Sciatic nerve (tissue), 2 donors: ENCODE measurements around the gene CD14. TPM values are rescaled to one million over a fixed set of nuclear protein-coding genes. Genes with fewer than 3 reads are reported as not detected.
"Not testable (repeated sequence)": the region's sequence is repeated elsewhere in the genome, so short reads cannot be mapped to it uniquely, and the experiment has no call there.

Experiments
- ATAC-seq: fragments of 200-7000 bp; cut with Tn5 transposase; one replicate; pipeline ENCODE4 v1.9.1; 2020; ENCODE audit warnings: mild to moderate bottlenecking, moderate library complexity
- DNase-seq: peaks from one replicate; pipeline ENCODE4 v3.0.0-alpha.2; 2020; ENCODE audit warnings: low spot score
- intact Hi-C: fragments of 100-400 bp; cut with DNase I; formaldehyde crosslinking; loops from one replicate; pipeline ENCODE4 v1.14.2; 2022
- total RNA-seq: library from RNA; stranded (reverse); fragmentation: NEBNext Ultra II Directional; extraction: Animal tissue kit (Norgen Biotek cat#: 25700); gene quantifications from one replicate; pipeline ENCODE4 v1.2.1, GENCODE V29; 2021
- donor health status: DM: no; HTN: no; CAD: no.
- donor health status: DM: no; HTN: no; CAD: no.

The CD14 gene
- total RNA-seq: 107 TPM

DNA sequence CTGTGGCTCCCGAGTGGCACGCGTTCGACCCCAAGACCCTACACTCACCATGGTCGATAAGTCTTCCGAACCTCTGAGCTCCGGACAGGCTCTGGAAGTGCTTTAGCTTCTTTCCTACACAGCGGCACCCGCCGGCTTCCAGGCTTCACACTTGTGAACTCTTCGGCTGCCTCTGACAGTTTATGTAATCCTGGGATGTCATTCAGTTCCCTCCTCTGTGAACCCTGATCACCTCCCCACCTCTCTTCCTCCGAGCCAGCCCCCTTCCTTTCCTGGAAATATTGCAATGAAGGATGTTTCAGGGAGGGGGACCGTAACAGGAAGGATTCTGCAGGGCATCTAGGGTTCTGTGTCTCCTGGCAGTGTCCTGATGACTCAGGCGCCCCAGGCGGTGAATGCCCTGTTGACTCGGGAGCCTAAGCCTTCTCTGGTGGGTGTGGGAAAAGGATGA, at the start of gene CD14:
Gene CD14, minus strand, starts transcription at position 155 of the 451 bp plus-strand sequence. Its CDS starts 104 bp downstream, at position 51.
- peak; percentile 71 for DNase-seq
- intact Hi-C loops: no loop called here
- ATAC-seq: peak; percentile 82

DNA sequence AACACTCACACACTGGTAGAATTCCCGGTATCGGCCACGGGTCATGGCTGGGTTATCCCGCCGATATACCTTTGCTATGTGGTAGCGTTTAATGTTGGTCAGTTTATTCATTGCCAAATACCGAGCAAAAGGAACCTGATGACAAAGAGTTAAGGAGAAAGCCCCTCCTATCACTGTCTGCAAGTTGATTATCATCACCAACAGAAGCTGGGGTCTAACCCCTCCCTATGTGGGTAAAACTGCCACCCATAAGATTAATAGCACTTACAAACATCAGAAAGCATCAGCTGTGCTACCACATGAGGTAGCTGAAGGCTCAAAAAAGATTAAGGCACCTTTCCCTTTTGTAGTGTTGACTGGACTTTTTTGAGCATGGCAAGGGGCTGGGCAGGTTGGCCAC, 46.0 kb upstream of the CD14 start:
- ATAC-seq (no peak), DNase-seq (no peak)
- intact Hi-C loops: no loop called here

DNA sequence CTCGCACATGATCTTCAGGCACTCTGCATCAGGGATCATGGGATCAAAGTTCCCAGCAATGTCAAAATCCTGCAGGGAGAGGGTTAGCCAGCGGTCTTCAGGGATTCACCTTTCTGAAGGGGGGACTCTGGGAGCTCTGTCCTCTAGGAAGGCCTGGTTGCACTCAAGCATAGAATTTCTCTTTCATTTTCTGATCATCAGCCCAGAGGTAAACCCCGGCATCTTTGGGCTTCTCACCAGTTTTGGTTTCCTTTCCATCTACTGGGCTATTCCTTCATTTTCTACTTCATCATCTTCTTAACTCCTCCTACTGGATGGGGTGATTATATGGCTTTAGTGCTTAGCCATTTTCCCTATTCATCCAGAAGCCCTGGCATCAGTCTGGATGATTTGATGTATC, 45.0 kb upstream of the CD14 start:
- intact Hi-C loops: no loop called here
- ATAC-seq (no peak), DNase-seq (no peak)

DNA sequence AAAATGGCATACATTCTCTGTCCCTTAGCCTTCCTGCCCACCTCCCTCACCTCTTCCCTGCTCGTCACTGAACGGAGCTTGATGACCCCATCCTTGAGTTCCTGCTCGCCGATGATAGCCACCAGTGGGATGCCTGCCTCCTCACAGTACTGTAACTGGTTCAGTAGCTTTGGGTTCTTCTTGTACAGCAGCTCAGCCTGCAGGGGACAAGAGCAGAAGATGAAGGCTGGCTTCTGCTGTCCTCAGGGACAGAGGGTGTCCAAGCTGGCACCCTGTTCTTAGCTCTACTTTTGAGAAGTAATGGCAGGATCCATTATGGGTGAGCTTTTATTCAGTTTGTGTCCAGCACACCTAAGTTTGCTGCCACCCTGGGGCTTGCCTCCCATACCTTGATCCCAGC, 41.7 kb upstream of the CD14 start:
- ATAC-seq (no peak), DNase-seq (no peak)
- intact Hi-C loops: no loop called here

DNA sequence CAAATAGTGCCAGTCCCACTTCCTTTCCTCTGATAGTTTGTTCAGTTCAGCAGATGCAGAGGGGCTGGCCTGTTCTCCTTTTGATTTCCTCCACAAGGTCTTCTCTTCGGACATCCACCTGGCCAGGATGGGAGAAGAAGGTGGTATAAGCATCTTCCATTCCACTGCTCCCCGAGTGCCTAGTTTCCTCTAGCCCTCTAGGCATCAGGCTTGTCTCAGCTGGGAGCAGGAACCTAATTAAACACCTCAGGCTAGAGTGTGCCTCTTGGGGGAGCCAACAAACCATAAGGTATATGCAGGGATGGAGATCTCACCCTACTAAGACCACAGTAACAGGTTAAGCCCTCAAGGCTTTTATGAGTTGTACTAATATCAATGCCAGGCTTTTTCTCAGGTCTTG, 41.2 kb upstream of the CD14 start:
- DNase-seq (no peak), ATAC-seq (no peak)
- intact Hi-C loops: no loop called here

DNA sequence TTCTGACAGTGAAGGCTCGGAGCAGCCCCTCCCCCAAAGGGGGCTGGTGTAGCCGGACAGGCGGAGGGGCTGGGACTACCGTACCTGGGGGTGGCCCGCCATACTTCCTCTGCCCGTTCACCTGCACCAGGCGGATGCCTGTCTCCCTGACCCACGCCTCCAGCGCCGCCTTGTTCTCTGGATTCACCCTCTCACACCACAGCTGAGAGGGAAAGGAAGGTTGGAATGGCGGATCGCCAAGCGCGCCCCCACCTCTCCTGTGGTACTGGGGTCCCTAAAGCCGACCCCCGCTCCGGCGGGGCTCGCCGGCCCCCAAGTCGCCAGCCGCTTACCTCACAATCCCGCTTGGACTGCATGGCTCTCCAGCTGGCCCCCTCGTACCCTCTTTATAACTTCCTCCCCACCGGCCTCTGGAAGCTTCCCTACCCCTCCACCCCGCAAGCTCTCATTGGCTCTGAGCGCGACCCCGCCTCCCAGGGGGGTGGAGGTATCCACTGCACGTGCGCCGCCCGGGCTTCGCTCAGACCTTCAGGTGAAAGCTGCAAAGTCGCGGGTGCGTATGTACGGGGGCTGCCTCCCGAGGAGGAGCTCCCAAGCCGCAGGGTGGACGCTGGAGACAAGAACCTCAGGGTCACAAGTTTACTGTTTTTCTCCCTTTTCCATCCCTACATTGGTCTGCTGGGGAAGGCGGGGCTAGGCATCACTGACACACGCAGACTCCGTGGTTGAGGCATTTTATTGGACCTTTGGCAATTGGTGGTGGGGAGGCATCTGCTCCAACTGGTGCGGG, 40.4 kb upstream of the CD14 start, which contains the start of gene DND1:
Gene DND1, minus strand, starts transcription at position 390 of the 790 bp plus-strand sequence. Its CDS starts 34 bp downstream, at position 356.
- intact Hi-C loops: no loop called here
- ATAC-seq: no peak

DNA sequence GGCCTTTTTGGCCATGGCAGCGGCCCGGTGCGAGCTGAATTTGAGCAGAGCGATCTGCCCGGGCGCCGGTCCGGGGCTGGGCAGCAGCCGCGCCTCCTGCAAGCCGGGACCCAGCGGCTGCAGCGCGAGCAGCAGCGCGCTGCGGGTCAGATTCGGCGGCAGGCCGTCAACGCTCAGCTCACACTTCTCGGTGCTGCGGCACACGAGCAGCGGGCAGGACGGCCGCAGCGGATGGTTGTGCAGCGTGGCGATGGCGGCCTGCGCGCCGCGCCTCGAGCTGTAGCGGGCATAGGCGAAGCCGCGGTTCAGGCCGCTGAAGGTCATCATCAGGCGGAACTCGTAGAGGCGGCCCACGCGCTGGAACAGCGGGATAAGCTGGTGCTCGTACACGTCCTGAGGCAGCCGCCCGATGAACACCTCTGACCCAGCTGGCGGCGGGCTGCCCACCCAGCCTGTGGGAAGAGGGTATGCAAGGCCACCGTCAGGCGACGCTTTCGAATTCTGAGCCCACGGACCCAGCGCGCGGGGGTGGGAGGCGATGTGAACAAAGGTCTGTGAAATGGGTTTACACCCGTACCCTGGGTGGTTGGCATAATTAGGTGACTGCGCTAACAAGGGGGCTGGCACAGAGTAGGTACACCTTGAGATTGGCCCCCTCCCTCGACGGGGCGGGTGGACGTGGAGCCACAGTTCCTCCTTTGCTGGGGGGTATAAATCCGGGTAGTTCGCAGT, 39.6 kb upstream of the CD14 start:
- intact Hi-C loops: no loop called here
- DNase-seq (no peak), ATAC-seq (peak; percentile 27)

More for the DNA sequence above, 40.4 kb upstream of the CD14 start, which contains the start of gene DND1:
- no peak for DNase-seq

DNA sequence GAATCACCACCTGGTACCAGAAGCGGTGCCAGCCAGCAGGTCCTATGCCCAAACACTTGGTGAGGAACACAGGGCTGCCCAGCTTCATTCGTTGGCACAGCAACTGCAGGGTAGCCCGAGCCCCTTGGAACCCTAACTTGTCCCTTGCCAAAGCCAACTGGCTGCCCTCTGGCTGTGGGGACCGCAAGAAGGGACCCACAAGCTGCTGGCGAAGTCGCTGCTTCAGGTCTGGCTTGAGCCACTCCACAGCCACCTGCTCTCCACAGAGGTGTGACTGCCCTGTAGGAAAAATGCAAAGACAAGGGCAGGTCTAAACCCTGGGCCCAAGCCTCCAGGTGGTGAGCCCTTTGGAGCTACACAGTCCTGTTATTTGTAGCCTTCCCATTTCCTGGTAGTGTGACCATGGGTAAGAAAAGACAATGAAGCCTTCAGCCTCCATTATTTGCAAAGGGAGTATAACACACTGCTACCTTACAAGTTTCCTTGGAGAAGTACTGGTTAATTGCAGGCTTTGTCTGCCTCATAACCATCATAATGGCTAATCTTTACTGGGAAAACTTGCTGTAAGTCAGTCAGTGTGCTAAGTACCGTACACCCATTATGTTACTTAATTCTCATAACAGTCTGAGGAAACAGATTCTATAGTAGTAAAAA, 38.6 kb upstream of the CD14 start:
- no peak for ATAC-seq
- intact Hi-C loops: no loop called here

DNA sequence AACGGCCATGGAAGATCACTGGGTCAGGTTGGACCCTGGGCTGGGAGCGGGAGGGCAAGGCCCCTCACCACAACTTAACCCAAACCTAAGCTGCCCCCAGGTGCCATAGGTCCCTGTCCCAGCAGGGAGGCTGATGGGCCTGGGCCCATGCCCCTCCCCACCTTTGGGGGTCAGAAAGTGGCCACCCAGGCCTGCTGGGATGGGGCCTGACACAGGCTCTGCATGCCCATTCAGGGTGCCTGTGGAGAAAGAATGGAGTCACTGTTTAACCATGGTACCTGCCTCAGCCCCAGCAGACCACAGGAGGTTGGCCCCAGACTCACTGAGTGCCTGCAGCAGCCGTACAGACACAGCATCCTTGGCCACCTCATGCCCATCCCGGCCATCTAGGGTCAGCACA, 38.1 kb upstream of the CD14 start:
- DNase-seq, intact Hi-C loops, ATAC-seq: not testable (repeated sequence)

More for the DNA sequence above, 38.6 kb upstream of the CD14 start:
- no peak for DNase-seq

DNA sequence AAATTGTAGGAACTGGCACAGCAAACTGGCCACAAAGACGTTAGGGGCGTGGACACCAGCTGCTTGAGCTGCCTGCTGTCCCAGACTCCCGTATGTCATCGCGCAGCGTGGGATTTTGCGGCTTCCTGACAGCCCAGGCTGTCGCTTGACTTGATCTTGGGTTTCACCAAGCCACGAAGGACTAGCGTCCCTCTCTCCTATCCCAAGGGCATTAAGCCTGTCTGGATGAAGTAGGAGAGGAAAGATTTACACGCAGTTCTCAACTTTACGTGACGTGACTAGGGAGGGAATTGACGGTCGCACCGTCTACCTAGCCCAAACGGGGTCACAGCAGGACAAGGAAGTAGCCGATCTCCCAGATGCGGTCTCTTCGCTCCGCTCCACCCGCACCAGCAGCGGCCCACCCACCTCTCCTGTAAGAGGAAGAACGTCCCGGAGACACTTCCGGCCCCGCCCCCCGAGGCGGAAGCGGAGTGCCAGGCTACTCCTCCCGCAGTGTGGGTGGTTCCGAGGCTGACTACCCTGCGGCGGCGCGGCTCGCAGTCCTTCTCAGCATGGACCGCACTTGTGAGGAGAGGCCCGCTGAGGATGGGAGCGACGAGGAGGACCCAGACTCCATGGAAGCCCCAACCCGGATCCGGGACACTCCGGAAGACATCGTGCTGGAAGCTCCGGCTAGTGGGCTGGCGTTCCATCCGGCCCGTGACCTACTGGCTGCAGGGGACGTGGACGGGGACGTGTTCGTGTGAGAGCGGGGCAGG, 31.6 kb upstream of the CD14 start, which contains the start of gene WDR55:
Gene WDR55, plus strand, starts transcription at position 546 of the 761 bp plus-strand sequence. Its CDS starts 9 bp downstream, at position 555.
- peak; percentile 99 for ATAC-seq
- intact Hi-C loops: no loop called here

DNA sequence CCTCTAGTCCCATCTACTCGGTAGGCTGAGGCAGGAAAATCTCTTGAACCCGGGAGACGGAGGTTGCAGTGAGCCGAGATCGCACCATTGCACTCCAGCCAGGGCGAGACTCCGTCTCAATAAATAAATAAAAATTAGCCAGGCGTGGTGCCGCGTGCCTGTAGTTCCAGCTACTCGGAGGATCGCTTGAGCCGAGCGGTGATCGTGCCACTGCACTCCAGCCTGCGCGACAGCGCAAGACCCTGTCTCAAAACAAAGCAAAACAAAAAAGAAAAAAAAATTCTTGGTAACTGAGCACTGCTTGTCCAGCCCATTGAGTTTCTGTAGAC, 31.0 kb upstream of the CD14 start:
- intact Hi-C loops: no loop called here
- DNase-seq (no peak), ATAC-seq (no peak)

More for the DNA sequence above, 31.6 kb upstream of the CD14 start, which contains the start of gene WDR55:
- DNase-seq: peak; percentile 97

DNA sequence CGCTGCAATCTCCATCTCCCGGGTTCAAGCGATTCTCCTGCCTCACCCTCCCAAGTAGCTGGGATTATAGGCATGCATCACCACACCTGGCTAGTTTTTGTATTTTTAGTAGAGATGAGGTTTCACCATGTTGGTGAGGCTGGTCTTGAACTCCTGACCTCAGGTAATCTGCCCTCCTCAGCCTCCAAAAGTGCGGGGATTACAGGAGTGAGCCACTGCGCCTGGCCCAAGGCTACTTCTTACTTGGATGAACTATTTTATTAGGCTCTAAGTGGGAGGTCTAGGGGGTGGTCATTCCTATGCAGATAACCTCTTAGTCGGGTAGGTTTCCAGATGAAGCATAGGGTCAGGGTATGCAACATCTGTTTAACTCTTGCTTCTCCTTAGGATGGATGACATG, 27.4 kb upstream of the CD14 start:
- intact Hi-C loops, DNase-seq, ATAC-seq: not testable (repeated sequence)

DNA sequence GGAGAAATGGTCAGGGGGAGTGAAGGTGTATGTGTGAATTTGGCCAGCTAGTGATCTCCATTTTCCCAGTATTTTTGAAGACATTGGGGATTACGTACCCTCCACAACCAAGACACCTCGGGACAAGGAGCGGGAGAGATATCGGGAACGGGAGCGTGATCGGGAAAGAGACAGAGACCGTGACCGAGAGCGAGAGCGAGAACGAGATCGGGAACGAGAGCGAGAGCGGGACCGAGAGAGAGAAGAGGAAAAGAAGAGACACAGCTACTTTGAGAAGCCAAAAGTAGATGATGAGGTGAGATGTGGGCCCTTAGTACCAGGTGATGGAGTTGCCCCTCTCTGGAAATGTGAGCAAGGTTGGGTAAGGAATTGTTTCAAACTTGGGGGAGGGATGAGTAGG, 25.9 kb upstream of the CD14 start:
- intact Hi-C loops: no loop called here
- ATAC-seq (no peak), DNase-seq (no peak)

DNA sequence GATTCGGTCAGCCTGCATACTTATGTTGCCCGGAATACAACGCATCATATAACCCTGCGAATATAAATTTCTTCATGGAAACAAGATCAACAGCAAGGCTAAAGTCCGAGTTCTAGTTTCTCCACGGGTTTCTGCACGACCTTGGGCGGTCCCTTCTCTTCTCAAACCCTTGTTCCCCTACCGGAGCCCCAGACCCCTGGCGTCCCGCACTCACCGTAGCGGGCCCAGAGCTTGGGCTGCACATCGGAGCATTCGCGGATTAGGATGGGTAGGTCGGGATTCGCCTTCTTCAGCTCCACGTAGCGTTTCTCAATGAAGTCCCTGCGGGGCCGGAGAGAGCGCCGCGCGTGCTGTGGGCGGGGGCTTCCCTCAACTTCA, 14.1 kb upstream of the CD14 start:
- DNase-seq (no peak), ATAC-seq (no peak)
- intact Hi-C loops: no loop called here

DNA sequence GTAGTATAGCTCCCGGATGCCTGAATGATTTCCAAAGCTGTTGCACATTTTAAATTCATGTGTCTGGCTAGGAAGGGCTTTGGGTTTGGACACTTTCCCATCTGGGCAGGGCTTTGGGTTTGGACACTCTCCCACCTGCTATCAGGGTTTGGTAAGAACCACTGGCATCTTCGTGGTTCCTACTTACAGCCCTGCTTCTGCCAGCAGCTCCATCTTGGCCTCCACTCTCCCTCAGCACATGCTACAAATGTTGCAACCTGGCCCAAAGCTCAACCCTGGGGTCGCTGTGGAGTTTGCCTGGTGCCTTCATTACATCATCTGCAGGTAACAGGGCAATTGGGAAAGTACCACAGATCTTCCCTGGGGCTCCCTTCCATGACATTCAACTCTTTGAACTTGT, 9.7 kb upstream of the CD14 start:
- no peak for ATAC-seq
- intact Hi-C loops: loop anchor here (5.0 kb wide), 1 partner anchor 75 kb away; no protein-coding TSS in a partner anchor
- DNase-seq: no peak

DNA sequence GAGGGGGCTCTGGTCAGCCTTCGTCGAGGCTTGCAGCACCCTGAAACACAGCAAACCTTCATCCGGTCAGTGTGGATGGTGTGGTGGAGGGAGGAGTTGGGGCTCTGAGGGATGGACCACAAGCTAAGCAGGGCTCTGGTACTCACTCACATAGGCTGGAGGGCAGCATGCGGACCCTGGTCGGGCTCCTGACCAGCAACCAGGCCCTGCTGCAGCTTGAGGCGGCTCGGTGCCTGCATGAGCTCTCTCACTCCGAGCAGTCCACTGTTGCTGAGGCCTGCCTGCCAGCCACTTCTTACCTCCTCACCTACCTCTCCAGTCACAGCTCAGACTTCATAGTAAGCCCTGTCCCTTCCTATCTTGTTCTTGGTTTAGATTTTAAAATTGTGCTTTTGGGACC, 8.7 kb upstream of the CD14 start:
- intact Hi-C loops: loop anchor here (5.0 kb wide), 1 partner anchor 74 kb away; no protein-coding TSS in a partner anchor
- no peak for ATAC-seq

DNA sequence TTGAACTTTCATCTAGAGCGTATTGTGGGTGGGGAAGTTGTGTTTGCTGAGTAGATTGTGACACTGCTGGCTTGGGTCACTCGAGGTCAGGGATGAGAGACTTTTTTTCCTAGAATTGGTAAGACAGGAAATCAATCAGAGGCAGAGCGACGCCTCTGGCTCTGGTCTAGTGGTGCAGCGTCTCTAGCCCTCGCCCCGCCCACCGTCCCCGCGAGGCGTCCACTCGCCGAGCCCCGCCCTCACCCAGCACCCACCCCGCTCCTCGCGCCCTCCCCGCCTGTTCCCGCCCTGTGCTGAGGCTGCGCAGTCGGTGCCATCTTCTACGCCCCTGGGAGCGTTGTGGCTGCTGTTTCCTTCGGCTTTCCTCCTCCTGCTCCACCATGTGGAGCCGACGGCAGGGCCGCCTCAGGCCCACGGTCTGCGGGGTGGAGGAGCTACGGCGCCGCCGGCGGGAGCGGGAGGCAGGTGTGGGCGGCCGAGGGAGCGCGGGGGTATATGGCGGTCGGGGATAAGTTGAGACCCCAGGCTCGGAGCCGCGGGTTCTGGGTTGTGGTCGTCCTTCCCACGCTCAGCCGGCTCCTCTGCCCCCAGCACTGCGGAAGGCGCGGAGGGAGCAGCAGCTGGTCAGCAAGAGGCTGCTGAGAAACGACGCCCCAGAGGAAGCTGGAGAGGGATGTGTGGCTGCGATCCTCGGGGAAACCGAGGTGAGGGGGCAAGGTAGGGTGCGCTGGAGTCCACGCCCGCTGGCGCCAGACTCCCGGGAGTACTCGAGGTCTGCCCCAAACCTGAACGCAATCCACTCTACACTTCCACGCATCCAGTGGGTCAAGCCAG, 6.4 kb upstream of the CD14 start, which contains the start of gene TMCO6:
Gene TMCO6, plus strand, starts transcription at position 304 of the 834 bp plus-strand sequence. Its CDS starts 77 bp downstream, at position 381.
- intact Hi-C loops: no loop called here
- ATAC-seq (peak; percentile 99), DNase-seq (peak; percentile 99)

More for the DNA sequence above, 8.7 kb upstream of the CD14 start:
- DNase-seq: no peak

DNA sequence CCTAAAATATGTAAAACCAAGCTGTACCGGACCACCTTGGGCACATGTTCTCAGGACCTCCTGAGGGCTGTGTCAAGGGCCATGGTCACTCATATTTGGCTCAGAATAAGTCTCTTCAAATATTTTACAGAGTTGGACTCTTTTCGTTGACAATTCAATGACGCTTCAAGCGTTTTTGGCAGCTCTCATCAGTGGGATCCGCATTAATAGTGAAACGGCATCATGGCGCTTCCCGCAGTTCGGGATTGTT, 5.8 kb upstream of the CD14 start:
- DNase-seq, intact Hi-C loops, ATAC-seq: not testable (repeated sequence)
